DMS153 treated with DMSO at 0.1 percent for 48 hours (cell line): Measurements from ENCODE around the gene SIGLEC15.
"Not testable (repeated sequence)": the region's sequence is repeated elsewhere in the genome, so short reads cannot be mapped to it uniquely, and the experiment has no call there.

ENCODE experiments used
- DNase-seq: peaks from one replicate; lab custom pipeline; 2025; ENCODE audit not compliant: unreplicated experiment; lab: John Stamatoyannopoulos, UW

SIGLEC15 gene, protein sequence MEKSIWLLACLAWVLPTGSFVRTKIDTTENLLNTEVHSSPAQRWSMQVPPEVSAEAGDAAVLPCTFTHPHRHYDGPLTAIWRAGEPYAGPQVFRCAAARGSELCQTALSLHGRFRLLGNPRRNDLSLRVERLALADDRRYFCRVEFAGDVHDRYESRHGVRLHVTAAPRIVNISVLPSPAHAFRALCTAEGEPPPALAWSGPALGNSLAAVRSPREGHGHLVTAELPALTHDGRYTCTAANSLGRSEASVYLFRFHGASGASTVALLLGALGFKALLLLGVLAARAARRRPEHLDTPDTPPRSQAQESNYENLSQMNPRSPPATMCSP

DNA sequence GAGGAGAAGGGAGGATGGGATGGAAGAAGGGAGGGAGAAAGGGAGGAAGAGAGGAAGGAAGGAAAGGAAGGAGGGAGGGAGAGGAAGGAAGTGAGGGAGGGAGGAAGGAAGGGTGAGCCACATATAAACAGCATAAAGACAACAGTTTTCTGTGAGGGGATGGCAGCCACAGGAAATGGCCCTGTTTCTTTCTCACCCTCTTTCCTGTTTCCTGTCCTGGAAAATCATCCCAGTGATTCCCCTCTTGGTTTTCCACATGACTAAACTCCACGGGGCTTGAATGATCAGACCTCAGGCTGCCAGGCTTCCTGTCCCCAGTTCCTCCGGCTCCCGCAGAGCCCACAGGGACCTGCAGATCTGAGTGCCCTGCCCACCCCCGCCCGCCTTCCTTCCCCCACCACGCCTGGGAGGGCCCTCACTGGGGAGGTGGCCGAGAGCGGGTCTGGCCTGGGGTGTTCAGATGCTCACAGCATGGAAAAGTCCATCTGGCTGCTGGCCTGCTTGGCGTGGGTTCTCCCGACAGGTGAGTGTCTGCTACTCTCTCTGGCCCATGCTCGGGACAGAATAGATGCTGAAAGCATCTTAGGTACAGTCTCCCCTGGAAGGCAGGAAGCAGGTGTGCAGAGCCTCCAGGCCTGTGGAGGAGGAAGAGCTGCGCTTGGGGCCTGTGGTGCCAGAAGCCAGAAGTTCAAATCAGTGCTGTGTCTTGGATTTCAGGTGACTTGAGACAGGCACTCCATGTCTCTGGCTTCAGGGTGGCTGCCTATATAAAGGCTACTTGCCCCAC lies at the start of gene SIGLEC15:
Gene SIGLEC15 (plus strand): TSS at position 418 of the 787 bp plus-strand sequence. CDS start 54 bp downstream, at position 472.
- peak; percentile 28 for DNase-seq

DNA sequence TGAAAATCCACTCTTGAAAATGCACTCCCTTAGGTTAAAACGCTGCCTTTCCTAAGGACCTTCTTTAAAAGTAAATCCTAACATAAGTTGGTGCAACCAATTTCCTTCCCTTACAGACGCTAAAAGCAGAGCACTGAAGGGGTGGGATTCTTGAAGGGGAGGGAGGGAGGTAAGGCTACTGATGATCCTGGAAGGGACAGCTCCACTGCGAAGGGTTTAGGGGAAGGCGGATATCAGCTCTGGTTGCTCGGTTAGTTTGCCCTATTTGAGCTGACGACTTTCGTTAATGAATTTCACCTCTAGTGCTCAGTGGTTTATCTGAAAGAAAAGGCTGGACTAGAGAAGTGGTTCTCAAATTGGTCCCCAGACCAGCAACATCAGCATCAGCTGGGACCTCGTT lies 49.7 kb upstream of the SIGLEC15 start:
- DNase-seq = no peak

DNA sequence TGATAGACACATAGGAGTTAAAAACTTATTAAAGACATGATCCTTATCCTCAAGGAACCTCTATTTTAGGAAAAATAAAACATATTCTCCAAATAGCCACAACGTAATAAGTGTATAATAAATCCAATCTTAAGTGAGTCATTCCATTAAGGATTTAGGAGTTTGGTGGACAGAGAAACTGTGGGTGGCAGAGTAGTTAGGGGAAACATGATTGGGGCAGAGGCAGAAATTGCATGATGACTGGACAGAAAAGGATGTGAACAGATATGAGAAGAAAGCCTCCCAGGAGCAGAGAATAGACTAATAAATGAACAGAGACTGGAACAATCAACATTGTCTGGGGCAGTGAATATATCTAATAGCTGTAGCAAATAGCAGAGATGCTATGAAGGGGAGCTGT lies 48.1 kb upstream of the SIGLEC15 start:
- DNase-seq = no peak

DNA sequence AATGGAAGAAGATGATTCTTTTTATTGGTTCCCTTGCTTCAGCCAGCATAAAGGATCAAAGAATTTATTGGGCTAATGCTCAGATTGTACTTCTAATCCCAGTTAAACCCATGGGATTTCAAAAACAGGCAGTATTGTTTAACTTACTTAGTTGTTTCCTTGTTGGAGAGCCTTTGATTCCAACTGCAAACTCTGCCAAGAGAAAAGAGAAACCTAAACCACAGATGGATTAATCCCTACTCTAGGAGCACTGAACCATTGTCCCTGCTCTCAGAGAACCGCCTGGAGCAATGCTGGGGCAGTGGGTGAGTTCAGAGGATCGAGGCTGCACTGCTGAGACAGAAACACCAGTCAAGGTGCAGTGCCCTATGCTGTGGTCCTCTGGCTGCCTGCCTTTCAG lies 44.9 kb upstream of the SIGLEC15 start:
- no peak for DNase-seq

DNA sequence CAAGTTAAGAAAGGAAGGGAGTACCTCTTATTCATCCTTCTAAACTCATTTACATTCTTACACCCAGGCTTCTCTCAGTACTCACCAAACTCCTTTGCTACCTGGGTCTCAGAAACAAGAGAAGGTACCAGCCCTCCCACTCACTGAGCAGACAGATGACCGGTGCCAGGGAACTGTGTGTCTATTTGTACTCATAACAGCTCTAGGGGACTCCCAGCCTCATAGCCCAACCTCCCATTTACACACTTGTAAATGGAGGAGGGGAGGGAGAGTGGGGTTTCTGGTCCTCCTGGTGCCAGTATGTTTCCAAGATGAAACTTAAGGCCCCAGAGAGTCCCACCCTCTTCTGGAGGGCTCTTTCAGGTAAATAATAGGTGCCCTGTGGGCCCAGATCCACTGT lies 42.8 kb upstream of the SIGLEC15 start:
- DNase-seq = no peak

DNA sequence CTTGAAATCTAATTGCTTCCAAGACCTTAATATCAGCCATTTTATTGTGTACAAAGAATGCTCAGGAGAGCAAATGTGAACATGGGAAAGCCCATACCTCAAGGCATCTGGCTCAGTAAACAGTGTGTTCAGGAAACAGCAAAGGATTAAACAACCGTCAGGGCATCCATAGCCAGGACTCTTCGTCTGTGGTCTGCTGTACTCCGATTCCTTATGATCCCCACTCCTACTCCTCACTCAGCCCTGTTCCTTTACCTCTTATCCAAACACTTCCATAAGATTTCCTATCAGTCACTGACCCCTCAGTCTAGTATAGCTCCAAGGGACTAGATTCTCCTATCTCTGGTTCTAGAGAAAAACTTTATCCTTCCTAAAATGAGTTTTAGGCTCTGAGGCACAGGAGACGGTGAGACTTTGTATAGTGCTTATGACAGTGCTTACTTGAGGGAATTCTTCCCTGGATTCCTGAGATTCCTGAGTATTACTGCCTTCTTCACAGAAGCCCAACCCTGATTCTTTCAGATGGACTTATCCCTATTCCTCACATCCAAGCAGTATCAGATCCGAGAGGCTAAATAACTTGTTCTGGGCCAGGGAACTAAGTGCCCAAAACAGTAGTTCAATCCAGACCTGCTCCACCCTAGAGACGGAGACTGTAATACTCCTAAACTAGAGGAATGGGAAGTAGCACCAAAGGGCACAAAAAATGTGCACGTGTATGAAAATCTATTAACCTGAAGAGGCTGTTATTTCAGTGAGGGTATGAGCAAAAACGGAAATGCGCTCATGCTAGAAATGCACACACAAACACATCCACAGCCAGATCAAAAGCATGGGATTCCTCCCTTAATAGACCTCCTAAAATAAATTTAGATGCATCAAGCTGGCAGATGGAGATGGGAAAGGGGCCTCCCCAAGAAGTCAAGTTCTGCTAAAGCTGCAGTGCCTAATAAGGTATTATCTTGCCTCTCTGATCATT lies 42.1 kb upstream of the SIGLEC15 start:
- no peak for DNase-seq

DNA sequence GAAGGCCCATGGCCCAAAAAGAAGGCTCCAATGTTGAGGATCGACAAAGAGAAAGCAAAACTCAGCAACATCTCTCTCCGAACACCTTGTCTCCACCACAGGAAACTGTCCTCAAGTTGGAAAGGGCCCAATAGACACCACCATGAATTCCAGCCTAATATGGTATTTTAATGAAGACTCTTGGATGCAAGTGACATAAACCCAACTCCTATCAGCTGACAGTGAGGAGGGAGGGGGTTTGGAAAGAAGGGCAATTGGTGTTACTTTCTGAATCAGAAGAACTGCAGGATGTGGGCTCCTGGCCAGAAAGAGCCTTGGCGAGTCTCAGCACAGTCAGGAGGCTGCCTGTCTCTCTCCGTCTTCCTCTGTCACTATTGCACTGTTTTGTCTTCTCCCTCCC lies 40.3 kb upstream of the SIGLEC15 start:
- DNase-seq = no peak

DNA sequence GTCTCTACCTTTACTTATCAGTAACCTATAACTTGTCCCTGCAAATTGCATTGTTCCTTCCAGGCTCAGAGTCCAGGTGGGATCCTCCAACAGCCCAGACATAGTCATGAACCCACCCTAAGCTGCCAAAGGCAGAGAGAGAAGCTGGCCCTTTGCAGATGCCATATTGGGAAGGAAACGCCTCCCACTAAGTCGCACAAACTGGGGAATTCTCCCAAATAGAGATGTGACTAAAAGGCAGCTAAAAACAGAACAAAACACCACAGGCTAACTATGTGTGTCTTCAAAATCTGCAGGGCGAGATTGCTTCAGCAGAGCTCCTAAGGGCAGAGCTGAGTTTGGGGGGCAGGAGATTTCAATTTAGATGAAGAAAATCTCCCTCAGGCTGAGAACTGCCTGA lies 38.5 kb upstream of the SIGLEC15 start:
- no peak for DNase-seq

DNA sequence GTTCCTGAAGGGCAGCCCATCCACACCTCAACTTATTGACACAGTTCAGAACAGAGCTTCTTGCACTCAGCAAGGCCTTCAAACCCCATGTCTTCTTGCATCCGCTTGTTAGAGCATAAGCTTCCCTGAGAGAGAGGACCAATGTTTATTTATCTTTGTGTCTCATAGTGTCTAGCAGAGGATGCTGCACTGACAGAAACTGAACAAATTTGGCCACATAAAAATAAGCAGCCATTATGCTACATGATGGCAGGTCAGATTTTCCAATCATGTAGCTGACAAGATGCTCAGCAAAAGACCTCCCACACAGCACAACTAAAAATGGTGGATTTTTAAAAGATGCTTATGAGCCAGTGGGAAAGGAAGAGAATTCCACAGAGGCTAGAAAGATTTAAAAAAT lies 38.1 kb upstream of the SIGLEC15 start:
- DNase-seq = no peak

DNA sequence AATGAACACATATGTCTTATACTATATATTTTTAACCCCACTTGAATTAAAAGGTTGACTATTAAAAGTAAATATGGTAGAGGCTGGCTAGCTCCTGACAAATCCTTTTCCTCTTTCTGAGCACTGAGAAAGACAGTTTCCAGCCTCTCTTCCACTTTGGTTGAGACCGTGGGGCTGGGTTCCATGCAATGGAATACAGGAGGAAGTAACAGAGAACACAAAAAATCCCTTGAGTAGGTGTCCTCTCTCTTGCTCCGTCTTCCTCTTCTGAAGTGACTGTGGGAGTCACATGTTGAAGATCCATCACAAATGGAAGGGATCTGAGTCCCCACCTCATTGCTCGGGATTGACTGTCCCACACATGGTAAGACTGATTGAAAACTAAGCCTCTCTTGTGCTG lies 36.6 kb upstream of the SIGLEC15 start:
- no peak for DNase-seq

DNA sequence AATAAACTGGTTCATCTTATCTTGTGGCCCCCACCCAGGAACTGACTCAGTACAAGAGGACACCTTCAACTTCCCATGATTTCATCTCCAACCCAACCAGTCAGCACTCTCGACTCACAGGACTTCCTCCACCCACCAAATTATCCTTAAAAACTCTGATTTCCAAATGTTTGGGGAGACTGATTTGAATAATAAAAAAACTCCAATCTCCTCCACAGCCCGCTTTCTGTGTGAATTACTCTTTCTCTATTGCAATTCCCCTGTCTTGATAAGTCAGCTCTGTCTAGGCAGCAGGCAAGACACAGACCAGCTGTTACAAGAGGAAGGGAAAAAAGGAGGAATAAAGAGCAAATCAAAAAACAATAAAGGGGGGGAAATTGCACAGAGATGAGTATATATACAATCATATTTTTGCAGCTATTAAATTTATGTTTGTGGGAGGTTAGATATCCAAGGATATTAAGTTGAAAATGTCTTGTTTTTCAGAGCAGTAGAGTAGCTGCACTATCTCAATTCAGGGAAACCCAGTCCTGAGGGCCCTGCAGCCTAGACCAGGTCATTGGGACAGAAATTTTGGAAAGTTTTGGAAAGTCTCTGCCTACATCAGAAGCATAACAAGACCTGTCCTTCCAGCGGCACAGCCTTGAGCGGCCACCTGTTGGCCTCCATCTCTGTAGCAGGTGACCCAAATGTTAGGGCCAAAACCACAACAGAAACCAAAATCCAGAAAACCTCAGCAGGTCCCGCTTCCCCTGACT lies 32.8 kb upstream of the SIGLEC15 start:
- DNase-seq = no peak

DNA sequence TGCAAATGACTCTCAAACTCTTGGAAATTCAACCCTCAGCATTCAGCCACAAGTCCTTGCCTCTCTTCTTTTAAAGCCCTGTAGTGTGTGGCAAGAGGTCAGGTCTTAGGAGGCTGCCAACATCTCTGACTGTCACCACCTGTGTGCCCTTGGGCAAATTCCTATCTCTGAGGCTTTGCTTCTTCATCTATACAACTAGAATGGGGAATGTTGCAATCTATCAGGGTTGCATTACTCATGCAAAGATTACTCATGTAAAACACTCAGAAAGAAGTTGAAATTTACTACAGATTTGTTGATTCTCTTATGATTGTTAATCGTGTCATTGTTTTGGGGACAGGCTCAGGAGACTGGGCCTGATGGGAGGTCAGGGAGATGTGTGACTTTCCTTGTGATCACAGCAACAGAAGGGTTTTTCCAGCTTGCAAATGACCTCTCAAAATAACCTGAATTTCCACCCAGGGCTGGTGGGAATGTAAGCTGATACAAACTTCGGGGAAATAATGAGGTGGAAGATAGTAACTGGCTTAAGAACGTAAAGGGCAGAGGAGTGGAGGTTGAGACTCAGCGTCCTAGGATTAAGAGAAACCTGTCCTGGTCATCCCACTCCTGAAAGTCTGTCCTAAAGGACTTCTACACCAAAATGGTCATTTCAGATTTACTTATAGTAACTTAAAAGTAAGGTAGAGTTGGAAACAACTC lies 32.1 kb upstream of the SIGLEC15 start:
- DNase-seq = no peak

DNA sequence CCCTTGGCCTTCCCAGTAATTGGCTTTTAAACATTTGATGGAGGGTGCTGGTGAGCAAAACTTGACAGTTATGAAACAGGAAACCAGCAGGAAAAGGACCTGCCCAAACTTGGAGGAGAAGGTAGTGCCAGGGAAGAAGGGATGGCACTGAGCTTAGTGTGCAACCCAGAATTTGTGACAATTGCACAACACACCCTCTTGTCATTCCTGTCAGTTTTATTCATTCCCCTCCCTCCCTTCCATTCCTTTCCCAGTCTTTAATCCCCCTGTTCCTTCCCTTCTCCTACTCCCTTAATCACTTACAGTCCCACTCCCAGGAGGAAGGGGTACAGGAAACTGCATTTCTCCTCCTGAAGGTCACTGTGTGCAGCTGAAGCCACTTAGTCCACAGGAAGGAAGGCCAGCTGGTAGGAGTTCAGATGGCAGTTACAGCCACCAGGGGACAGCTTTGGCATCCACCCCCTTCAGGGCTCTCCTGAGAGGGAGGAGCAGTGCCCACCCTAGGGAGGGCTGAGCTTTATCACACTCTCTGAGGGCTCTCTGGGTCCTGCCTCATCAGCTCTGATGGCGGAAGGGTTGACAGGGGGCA lies 24.0 kb upstream of the SIGLEC15 start:
- DNase-seq = no peak

DNA sequence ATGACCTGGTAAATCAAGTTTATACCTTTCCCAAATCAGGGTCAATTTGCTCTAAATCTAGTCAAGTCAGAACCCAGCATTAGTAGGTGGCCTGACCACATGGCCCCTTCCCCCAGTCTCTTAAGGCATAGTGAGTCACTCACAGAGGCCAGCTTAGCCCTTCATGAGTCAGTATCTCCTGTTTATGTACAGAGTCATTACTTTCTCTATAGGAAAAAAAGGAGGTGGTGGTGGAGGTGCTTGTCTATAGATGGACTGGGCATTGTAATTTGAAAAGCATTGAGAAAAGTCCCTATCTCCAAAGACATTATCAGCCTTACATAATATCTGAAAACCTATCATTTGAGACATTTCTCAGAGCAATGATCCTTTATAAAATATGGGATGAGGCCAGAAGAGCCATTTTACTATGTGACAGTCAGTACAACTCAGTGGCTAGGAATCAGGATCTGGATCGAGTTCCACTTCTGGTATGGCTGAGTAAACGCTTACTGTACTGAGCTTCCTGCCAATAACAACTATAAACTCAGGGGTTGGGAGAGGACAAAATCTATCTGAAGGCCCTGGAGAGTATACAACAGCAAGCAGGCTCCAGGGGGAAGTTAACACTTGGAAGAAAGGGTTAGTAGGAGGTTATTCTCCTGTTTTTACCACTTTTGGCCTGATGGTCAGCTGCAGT lies 22.5 kb upstream of the SIGLEC15 start:
- no peak for DNase-seq

DNA sequence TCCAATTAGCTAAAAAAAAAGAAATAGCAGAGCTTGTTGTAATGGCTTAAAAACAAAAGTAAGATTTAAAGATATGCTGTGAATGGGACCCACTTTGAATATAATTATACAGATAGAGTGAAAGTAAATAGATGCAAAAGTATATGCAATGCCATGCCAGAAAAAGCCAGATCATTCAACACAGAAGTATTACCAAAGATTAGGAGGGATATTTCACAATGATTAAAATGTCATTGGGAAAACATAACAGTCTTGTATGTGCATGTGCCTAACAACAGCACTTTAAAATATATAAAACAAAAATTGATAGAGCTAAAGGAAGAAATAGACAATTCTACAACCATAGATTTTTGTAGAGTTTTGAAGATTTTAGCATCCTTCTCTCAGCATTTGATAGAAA lies 19.9 kb upstream of the SIGLEC15 start:
- no peak for DNase-seq

DNA sequence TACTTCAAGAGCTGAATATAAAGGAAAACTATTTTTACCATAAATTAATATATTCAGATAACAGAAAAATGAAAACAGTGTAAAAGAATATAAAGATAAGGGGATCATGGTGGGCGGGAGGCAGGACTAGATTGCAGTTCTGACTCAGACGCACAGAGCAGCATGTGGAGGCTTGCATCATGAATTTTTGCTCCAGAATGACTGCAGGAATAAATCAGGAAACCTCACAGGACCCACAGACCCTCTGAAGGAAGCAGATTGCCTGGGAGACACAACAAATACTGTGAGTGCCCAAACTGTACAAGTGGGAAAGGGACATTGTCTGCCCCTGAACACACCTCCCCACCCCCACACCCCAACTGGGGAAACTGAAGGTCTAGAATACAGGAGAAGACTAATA lies 19.2 kb upstream of the SIGLEC15 start:
- no peak for DNase-seq

DNA sequence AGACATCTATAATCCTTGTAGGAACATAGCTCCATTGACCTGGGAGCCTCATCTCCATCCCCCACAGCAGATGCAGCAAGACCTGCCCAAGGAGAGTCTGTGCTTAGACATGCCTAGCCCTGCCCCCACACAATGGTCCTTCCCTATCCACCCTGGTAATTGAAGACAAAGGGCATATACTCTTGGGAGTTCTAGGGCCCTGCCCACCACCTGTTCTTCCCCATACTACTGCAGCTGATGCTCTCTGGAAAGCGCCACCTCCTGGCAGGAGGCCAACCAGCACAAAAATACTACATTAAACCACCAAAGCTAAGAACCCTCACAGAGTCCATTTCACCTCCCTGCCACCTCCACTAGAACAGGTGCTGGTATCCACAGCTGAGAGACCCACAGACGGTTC lies 18.3 kb upstream of the SIGLEC15 start:
- DNase-seq = peak; percentile 47

DNA sequence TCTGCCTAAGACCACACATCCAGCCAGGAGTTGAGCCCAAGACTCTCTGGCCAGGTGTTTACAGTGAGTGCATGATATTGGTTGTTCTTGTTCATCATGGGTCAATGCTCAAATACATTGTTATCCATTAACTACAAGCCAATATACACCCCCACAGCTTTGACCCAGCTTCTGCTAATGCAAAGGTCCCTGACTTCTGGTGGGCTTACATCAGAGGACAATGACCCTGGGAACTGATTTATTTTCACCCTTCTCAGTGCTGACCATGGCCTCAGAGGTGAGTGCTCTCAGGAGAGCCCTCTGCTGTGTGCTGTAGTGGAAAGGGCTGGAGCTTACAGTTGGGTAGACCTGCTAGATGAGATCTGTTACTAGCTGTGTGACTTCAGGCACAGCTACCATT lies 10.7 kb upstream of the SIGLEC15 start:
- DNase-seq = not testable (repeated sequence)

DNA sequence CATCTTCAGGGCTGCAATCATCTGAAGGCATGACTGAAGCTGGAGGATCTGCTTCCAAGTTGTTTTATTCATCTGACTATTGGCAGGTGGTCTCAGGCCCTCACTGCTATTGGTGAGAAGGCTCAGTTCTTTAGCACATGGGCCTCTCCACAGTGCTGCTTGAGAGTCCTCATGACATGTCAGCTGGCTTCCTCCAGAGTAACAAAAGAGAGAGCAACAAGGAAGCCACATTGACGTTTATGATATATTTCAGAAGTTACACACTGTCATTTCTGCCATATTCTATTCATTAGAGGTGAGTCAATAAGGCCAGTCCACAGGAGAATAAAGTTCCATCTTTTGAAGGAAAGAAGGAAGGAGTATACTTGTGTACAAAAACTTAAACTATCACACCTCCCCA lies 7.9 kb upstream of the SIGLEC15 start:
- no peak for DNase-seq
